ENCODE results near the gene NTM. TPM values are rescaled to one million over a fixed set of nuclear protein-coding genes. Genes with fewer than 3 reads are reported as not detected.

Gene NTM
- total and polyA plus RNA-seq, 2 of the 8 experiments (the other 6 are each of a cell fraction or from before 2014, with no cell fraction given): 13.4 to 20.0 TPM

- TF ChIP-seq E2F6 (IDR thresholded peaks at IDR 0.05): no peak
- TF ChIP-seq KDM1A (IDR thresholded peaks at IDR 0.05; ENCODE audit: borderline replicate concordance, low read length): peak; percentile 82
- no peak for TF ChIP-seq GABPA (IDR thresholded peaks at IDR 0.05; ENCODE audit: borderline replicate concordance, insufficient read depth, low read length)
- no peak for TF ChIP-seq ASH2L (IDR thresholded peaks at IDR 0.05; ENCODE audit: low read length)
- TF ChIP-seq HDAC2 (IDR thresholded peaks at IDR 0.05; ENCODE audit: borderline replicate concordance in 1 of 2, low read depth in 2 of 2, low read length in 2 of 2): peak in 1 of 2 experiments; percentile 58; a peak in 1 of 4 replicates
- TF ChIP-seq CTCF (IDR thresholded peaks at IDR 0.05; ENCODE audit: control extremely low read depth in 1 of 3, insufficient read depth in 1 of 3, low read depth in 1 of 3, low read length in 3 of 3): no peak
- no peak for TF ChIP-seq HDAC6 (IDR thresholded peaks at IDR 0.05; ENCODE audit: low read depth, low read length)
- no peak for TF ChIP-seq JUND (IDR thresholded peaks at IDR 0.05; ENCODE audit: low read length)
- TF ChIP-seq RXRA (IDR thresholded peaks at IDR 0.05; ENCODE audit: insufficient read depth, low read depth, low read length): no peak
- no peak overlapping the region for H2BK120ac ChIP-seq (replicated peaks; ENCODE audit: low read depth, low read length)
- peaks cover 9 to 25% (median 20%) of the 10 kb centered on the region in 4 experiments for H3K4me1 ChIP-seq (replicated peaks in 1 of 4; ENCODE audit: control insufficient read depth in 3 of 4, insufficient read depth in 4 of 4, low read length in 3 of 4)
- WGBS, 2 experiments (ENCODE audit: extremely low coverage in 1 of 2, insufficient coverage in 1 of 2, insufficient read length in 1 of 2, insufficient replicate concordance in 2 of 2, low coverage in 1 of 2, low lambda C conversion rate in 2 of 2, missing lambda C conversion rate in 1 of 2): 80% methylated on average over 3 of the region's 3 CpGs; no CpG with 5 or more reads in 1 of the 2 experiments
- no peak overlapping the region for H3K9ac ChIP-seq (replicated peaks in 1 of 4; ENCODE audit: extremely low read depth in 1 of 4, low read depth in 3 of 4, low read length in 3 of 4)
- H4K8ac ChIP-seq (ENCODE audit: extremely low read depth, insufficient read depth, low read length): no peak overlapping the region
- no peak overlapping the region for H3K23ac ChIP-seq (ENCODE audit: insufficient read length)
- H4K20me1 ChIP-seq (replicated peaks in 1 of 2; ENCODE audit: control insufficient read depth in 1 of 2, insufficient read depth in 2 of 2, low read length in 2 of 2): no peaks in the 10 kb centered on the region
- CTCF ChIA-PET (ENCODE audit: partially characterized antibody): interaction anchor here (1.1 to 3.5 kb wide), 3 partner anchors 14 to 59 kb away, joined by 3 to 16 read pairs (median 3); no protein-coding TSS in a partner anchor
- no peak overlapping the region for H4K5ac ChIP-seq (ENCODE audit: insufficient read length, low read depth, low read length)
- H3K79me1 ChIP-seq (ENCODE audit: low read depth, low read length): no peaks in the 10 kb centered on the region
- no peak overlapping the region for H3K14ac ChIP-seq (ENCODE audit: insufficient read length)
- POLR2A ChIA-PET (ENCODE audit: partially characterized antibody): no interaction called here
- no peak overlapping the region for H3K4me2 ChIP-seq (ENCODE audit: insufficient read depth in 1 of 2, low read depth in 2 of 2, low read length in 2 of 2)
- H2BK12ac ChIP-seq (ENCODE audit: low read depth, low read length): no peak overlapping the region
- H2AFZ ChIP-seq (ENCODE audit: low read length): no peak overlapping the region
- DNase-seq (ENCODE audit: low read depth in 1 of 2, low spot score in 2 of 2) (no peak), FAIRE-seq (no peak)
- no peak overlapping the region for H2BK20ac ChIP-seq (ENCODE audit: low read length)
- H3K23me2 ChIP-seq (ENCODE audit: low read depth, low read length): no peaks in the 10 kb centered on the region
- H3K4ac ChIP-seq (replicated peaks; ENCODE audit: insufficient read length, low read depth, low read length): no peak overlapping the region
- H2BK5ac ChIP-seq (ENCODE audit: low read depth, low read length): no peak overlapping the region
- no peak overlapping the region for H3K18ac ChIP-seq (ENCODE audit: extremely low read depth, low read length)
- H3K36me3 ChIP-seq (ENCODE audit: control insufficient read depth in 2 of 4, insufficient read depth in 4 of 4, low read length in 3 of 4): no peaks in the 10 kb centered on the region
- H3K56ac ChIP-seq (replicated peaks; ENCODE audit: insufficient read length, low read depth, low read length): no peak overlapping the region
- H3K27me3 ChIP-seq (replicated peaks in 1 of 4; ENCODE audit: control insufficient read depth in 3 of 4, extremely low read depth in 1 of 4, insufficient read depth in 3 of 4, low read length in 3 of 4): no peaks in the 10 kb centered on the region; a peak in 1 of 7 replicates
- H4K91ac ChIP-seq (replicated peaks; ENCODE audit: insufficient read length, low read length): no peak overlapping the region
- no peak overlapping the region for H3K27ac ChIP-seq (ENCODE audit: low read depth, low read length)
- H3K9me3 ChIP-seq (ENCODE audit: insufficient read depth in 2 of 2, low read depth in 1 of 2, low read length in 1 of 2): no peaks in the 10 kb centered on the region
- H2BK15ac ChIP-seq (ENCODE audit: low read length): no peak overlapping the region
- no peak overlapping the region for H3K4me3 ChIP-seq (ENCODE audit: extremely low read depth in 1 of 4, insufficient read depth in 2 of 4, low read depth in 3 of 4, low read length in 4 of 4)
- no peak overlapping the region for H2AK5ac ChIP-seq (ENCODE audit: low read depth, low read length)
- H3K79me2 ChIP-seq (ENCODE audit: control insufficient read depth in 1 of 2, insufficient read depth in 2 of 2, low read length in 2 of 2): no peaks in the 10 kb centered on the region
Measured at GRCh38 chr11:131638889-131639288, 268.5 kb downstream of the NTM start.
